CMK (cell line): Measurements from ENCODE around the gene ANKRD53.

Source experiments
- DNase-seq: peaks from one replicate; pipeline ENCODE4 v3.0.0-alpha.2; 2010; ENCODE audit warnings: low read depth

The ANKRD53 gene

GRCh38 chr2:70944111-70944690, 34.2 kb upstream of the ANKRD53 start:
- DNase-seq: no peak

- no peak for DNase-seq
Measured at GRCh38 chr2:70946832-70947442, 31.5 kb upstream of the ANKRD53 start.

GRCh38 chr2:70947556-70948184, 30.8 kb upstream of the ANKRD53 start:
- no peak for DNase-seq

- DNase-seq: peak; percentile 37
Measured at GRCh38 chr2:70948337-70949003, 30.0 kb upstream of the ANKRD53 start.

GRCh38 chr2:70949086-70949485, 29.3 kb upstream of the ANKRD53 start:
- DNase-seq: no peak

- no peak for DNase-seq
Measured at GRCh38 chr2:70954886-70955285, 23.5 kb upstream of the ANKRD53 start.

- no peak for DNase-seq
Measured at GRCh38 chr2:70956141-70956540, 22.3 kb upstream of the ANKRD53 start.

- DNase-seq: no peak
Measured at GRCh38 chr2:70957798-70958197, 20.6 kb upstream of the ANKRD53 start.

GRCh38 chr2:70958759-70959158, 19.7 kb upstream of the ANKRD53 start:
- DNase-seq: no peak

GRCh38 chr2:70959271-70959761, 19.1 kb upstream of the ANKRD53 start:
- no peak for DNase-seq

GRCh38 chr2:70959851-70960832, 18.3 kb upstream of the ANKRD53 start:
- no peak for DNase-seq

- no peak for DNase-seq
Measured at GRCh38 chr2:70960833-70961647, 17.4 kb upstream of the ANKRD53 start.

GRCh38 chr2:70961648-70961994, 16.8 kb upstream of the ANKRD53 start:
- DNase-seq: no peak

- DNase-seq: no peak
Measured at GRCh38 chr2:70962211-70962884, 16.1 kb upstream of the ANKRD53 start.

- no peak for DNase-seq
Measured at GRCh38 chr2:70962885-70963878, 15.2 kb upstream of the ANKRD53 start.

GRCh38 chr2:70964133-70964532, 14.3 kb upstream of the ANKRD53 start:
- no peak for DNase-seq

GRCh38 chr2:70964596-70965386, 13.6 kb upstream of the ANKRD53 start:
- DNase-seq: no peak

- DNase-seq: no peak
Measured at GRCh38 chr2:70965506-70965905, 12.9 kb upstream of the ANKRD53 start.
